ENCODE results near the gene GPX2.
A peak's percentile ranks its signal among the peaks of the same experiment; 100 is the strongest.

Gene GPX2

GRCh38 chr14:64973026-64973442 lies 30.5 kb upstream of the GPX2 start:
- Histone ChIP-seq H3K27ac (ENCODE audit: insufficient read depth, low read length, poor library complexity, severe bottlenecking) (no peak overlapping the region), H3K4me3 (ENCODE audit: insufficient read depth, low read depth, low read length, poor library complexity, severe bottlenecking) (no peak overlapping the region), H3K27me3 (replicated peaks; ENCODE audit: control insufficient read depth, insufficient read depth, low read length, poor library complexity, severe bottlenecking) (no peaks in the 10 kb centered on the region), H3K9me3 (ENCODE audit: control insufficient read depth, low read length) (no peaks in the 10 kb centered on the region), H3K4me1 (ENCODE audit: control insufficient read depth, insufficient read depth, low read length, poor library complexity, severe bottlenecking) (peaks cover 11% of the 10 kb centered on the region), H3K36me3 (ENCODE audit: control insufficient read depth, insufficient read depth, low read length) (no peaks in the 10 kb centered on the region)
- DNase-seq, result no peak

- DNase-seq, result peak; percentile 12 to 24 (median 23)
- Histone ChIP-seq H3K36me3 (ENCODE audit: control insufficient read depth, insufficient read depth, low read length) (no peaks in the 10 kb centered on the region), H3K27me3 (replicated peaks; ENCODE audit: control insufficient read depth, insufficient read depth, low read length, poor library complexity, severe bottlenecking) (no peaks in the 10 kb centered on the region), H3K27ac (ENCODE audit: insufficient read depth, low read length, poor library complexity, severe bottlenecking) (no peak within 1 kb of the TSS), H3K9me3 (ENCODE audit: control insufficient read depth, low read length) (no peaks in the 10 kb centered on the region), H3K4me3 (ENCODE audit: insufficient read depth, low read depth, low read length, poor library complexity, severe bottlenecking) (peak within 1 kb of the TSS; percentile 68), H3K4me1 (ENCODE audit: control insufficient read depth, insufficient read depth, low read length, poor library complexity, severe bottlenecking) (peaks cover 11% of the 10 kb centered on the region)
These were observed 29.6 kb upstream of the GPX2 start, which contains the start of gene RAB15 for GRCh38 chr14:64971943-64972791. TSS of gene RAB15 (minus strand) at chr14:64972336. CDS start at chr14:64972076, 260 bp downstream.

GRCh38 chr14:64971491-64971942 lies 29.0 kb upstream of the GPX2 start:
- no peaks in the 10 kb centered on the region for H3K27me3 ChIP-seq (replicated peaks; ENCODE audit: control insufficient read depth, insufficient read depth, low read length, poor library complexity, severe bottlenecking)
- no peak overlapping the region for H3K27ac ChIP-seq (ENCODE audit: insufficient read depth, low read length, poor library complexity, severe bottlenecking)
- H3K4me1 ChIP-seq (ENCODE audit: control insufficient read depth, insufficient read depth, low read length, poor library complexity, severe bottlenecking), result peaks cover 11% of the 10 kb centered on the region
- H3K9me3 ChIP-seq (ENCODE audit: control insufficient read depth, low read length), result no peaks in the 10 kb centered on the region
- no peak for DNase-seq
- H3K36me3 ChIP-seq (ENCODE audit: control insufficient read depth, insufficient read depth, low read length), result no peaks in the 10 kb centered on the region
- peak overlapping the region; percentile 68 for H3K4me3 ChIP-seq (ENCODE audit: insufficient read depth, low read depth, low read length, poor library complexity, severe bottlenecking)

GRCh38 chr14:64970776-64971477 lies 28.4 kb upstream of the GPX2 start:
- DNase-seq, result no peak
- Histone ChIP-seq H3K27ac (ENCODE audit: insufficient read depth, low read length, poor library complexity, severe bottlenecking) (no peak overlapping the region), H3K27me3 (replicated peaks; ENCODE audit: control insufficient read depth, insufficient read depth, low read length, poor library complexity, severe bottlenecking) (no peaks in the 10 kb centered on the region), H3K9me3 (ENCODE audit: control insufficient read depth, low read length) (no peaks in the 10 kb centered on the region), H3K4me1 (ENCODE audit: control insufficient read depth, insufficient read depth, low read length, poor library complexity, severe bottlenecking) (peaks cover 11% of the 10 kb centered on the region), H3K36me3 (ENCODE audit: control insufficient read depth, insufficient read depth, low read length) (no peaks in the 10 kb centered on the region), H3K4me3 (ENCODE audit: insufficient read depth, low read depth, low read length, poor library complexity, severe bottlenecking) (peak overlapping the region; percentile 68)

- Histone ChIP-seq H3K9me3 (ENCODE audit: control insufficient read depth, low read length) (no peaks in the 10 kb centered on the region), H3K27ac (ENCODE audit: insufficient read depth, low read length, poor library complexity, severe bottlenecking) (no peak overlapping the region), H3K4me3 (ENCODE audit: insufficient read depth, low read depth, low read length, poor library complexity, severe bottlenecking) (no peak overlapping the region), H3K36me3 (ENCODE audit: control insufficient read depth, insufficient read depth, low read length) (no peaks in the 10 kb centered on the region), H3K27me3 (replicated peaks; ENCODE audit: control insufficient read depth, insufficient read depth, low read length, poor library complexity, severe bottlenecking) (no peaks in the 10 kb centered on the region), H3K4me1 (ENCODE audit: control insufficient read depth, insufficient read depth, low read length, poor library complexity, severe bottlenecking) (peaks cover 11% of the 10 kb centered on the region)
- no peak for DNase-seq
These were observed 27.5 kb upstream of the GPX2 start for GRCh38 chr14:64970041-64970440.

- no peaks in the 10 kb centered on the region for H3K36me3 ChIP-seq (ENCODE audit: control insufficient read depth, insufficient read depth, low read length)
- H3K27me3 ChIP-seq (replicated peaks; ENCODE audit: control insufficient read depth, insufficient read depth, low read length, poor library complexity, severe bottlenecking), result no peaks in the 10 kb centered on the region
- no peak overlapping the region for H3K27ac ChIP-seq (ENCODE audit: insufficient read depth, low read length, poor library complexity, severe bottlenecking)
- no peaks in the 10 kb centered on the region for H3K9me3 ChIP-seq (ENCODE audit: control insufficient read depth, low read length)
- no peak for DNase-seq
- peaks cover 11% of the 10 kb centered on the region for H3K4me1 ChIP-seq (ENCODE audit: control insufficient read depth, insufficient read depth, low read length, poor library complexity, severe bottlenecking)
- H3K4me3 ChIP-seq (ENCODE audit: insufficient read depth, low read depth, low read length, poor library complexity, severe bottlenecking), result no peak overlapping the region
These were observed 26.1 kb upstream of the GPX2 start for GRCh38 chr14:64968651-64969050.

GRCh38 chr14:64968167-64968566 lies 25.6 kb upstream of the GPX2 start:
- H3K4me3 ChIP-seq (ENCODE audit: insufficient read depth, low read depth, low read length, poor library complexity, severe bottlenecking), result no peak overlapping the region
- H3K4me1 ChIP-seq (ENCODE audit: control insufficient read depth, insufficient read depth, low read length, poor library complexity, severe bottlenecking), result peaks cover 11% of the 10 kb centered on the region
- H3K27me3 ChIP-seq (replicated peaks; ENCODE audit: control insufficient read depth, insufficient read depth, low read length, poor library complexity, severe bottlenecking), result no peaks in the 10 kb centered on the region
- H3K9me3 ChIP-seq (ENCODE audit: control insufficient read depth, low read length), result no peaks in the 10 kb centered on the region
- H3K27ac ChIP-seq (ENCODE audit: insufficient read depth, low read length, poor library complexity, severe bottlenecking), result no peak overlapping the region
- DNase-seq, result no peak
- H3K36me3 ChIP-seq (ENCODE audit: control insufficient read depth, insufficient read depth, low read length), result no peaks in the 10 kb centered on the region

- Histone ChIP-seq H3K36me3 (ENCODE audit: control insufficient read depth, insufficient read depth, low read length) (no peaks in the 10 kb centered on the region), H3K9me3 (ENCODE audit: control insufficient read depth, low read length) (no peaks in the 10 kb centered on the region), H3K4me3 (ENCODE audit: insufficient read depth, low read depth, low read length, poor library complexity, severe bottlenecking) (no peak overlapping the region), H3K27ac (ENCODE audit: insufficient read depth, low read length, poor library complexity, severe bottlenecking) (no peak overlapping the region), H3K27me3 (replicated peaks; ENCODE audit: control insufficient read depth, insufficient read depth, low read length, poor library complexity, severe bottlenecking) (no peaks in the 10 kb centered on the region), H3K4me1 (ENCODE audit: control insufficient read depth, insufficient read depth, low read length, poor library complexity, severe bottlenecking) (peaks cover 7% of the 10 kb centered on the region)
- DNase-seq, result no peak
These were observed 24.4 kb upstream of the GPX2 start for GRCh38 chr14:64966976-64967375.

GRCh38 chr14:64965356-64966000 lies 22.9 kb upstream of the GPX2 start:
- no peaks in the 10 kb centered on the region for H3K27me3 ChIP-seq (replicated peaks; ENCODE audit: control insufficient read depth, insufficient read depth, low read length, poor library complexity, severe bottlenecking)
- no peaks in the 10 kb centered on the region for H3K36me3 ChIP-seq (ENCODE audit: control insufficient read depth, insufficient read depth, low read length)
- no peaks in the 10 kb centered on the region for H3K9me3 ChIP-seq (ENCODE audit: control insufficient read depth, low read length)
- H3K4me1 ChIP-seq (ENCODE audit: control insufficient read depth, insufficient read depth, low read length, poor library complexity, severe bottlenecking), result no peaks in the 10 kb centered on the region
- DNase-seq, result no peak
- H3K27ac ChIP-seq (ENCODE audit: insufficient read depth, low read length, poor library complexity, severe bottlenecking), result no peak overlapping the region
- no peak overlapping the region for H3K4me3 ChIP-seq (ENCODE audit: insufficient read depth, low read depth, low read length, poor library complexity, severe bottlenecking)

All from effector memory CD4-positive, alpha-beta T cell (primary cell).